ENCODE data around the gene PTGER2.
A peak's percentile ranks its signal among the peaks of the same experiment; 100 is the strongest.

The PTGER2 gene

DNA sequence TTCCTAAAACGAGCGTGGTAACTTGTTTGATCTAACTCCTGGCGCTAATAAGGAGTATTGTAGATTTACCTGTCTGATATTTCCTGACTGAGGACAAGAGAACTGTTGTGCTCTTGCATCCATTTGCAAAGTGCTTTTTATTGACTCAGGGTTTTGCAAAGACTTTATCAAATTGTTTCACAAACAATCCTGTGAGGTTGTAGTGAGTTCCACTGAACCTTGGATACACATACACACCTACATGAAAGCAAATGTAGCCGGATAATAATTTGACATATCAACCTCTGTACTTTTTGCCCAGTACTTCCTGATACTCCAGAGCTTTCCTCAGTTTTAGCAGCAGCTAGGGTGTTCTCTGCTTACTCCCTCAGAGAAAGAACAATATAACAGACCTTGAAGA is 6.7 kb upstream of the PTGER2 start:
- DNase-seq, result no peak

DNA sequence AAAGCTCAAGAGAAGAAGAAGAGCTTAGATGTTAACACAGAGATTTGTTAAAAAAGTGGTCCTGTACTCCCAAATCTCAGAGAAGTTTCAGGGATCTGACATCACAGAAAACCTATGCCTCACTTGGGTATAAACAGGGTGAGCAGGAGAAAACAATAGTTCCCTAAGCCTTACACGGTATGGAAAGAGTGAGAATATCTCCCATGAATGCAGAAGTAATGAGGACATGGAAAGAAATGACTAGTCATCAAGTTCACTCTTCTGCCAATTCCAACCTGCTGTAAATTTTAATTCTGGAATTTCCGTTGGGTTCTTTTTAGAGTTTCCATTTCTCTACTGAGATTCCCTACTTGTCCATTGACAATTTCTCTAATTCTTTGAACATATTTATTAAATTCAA is 6.2 kb upstream of the PTGER2 start:
- DNase-seq, result no peak

DNA sequence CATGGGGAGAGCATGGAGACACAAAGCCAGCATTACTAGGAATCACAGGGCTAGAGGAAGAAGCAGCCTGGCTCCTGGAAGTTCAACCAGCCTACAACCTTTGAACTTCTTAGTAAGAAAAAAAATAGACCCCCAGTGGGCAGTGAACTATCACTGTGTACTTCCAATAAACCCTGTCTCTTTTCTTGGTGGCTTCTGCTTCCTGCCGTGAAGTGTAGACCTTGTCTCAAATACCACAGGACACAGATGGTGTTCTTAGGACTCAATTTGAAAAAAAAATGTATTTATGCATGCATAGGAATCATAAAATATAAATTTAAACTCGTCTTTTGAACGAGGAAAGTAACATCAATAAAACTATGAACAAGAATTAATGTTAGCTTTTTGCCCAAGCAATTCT is 3.6 kb upstream of the PTGER2 start:
- DNase-seq, result no peak

DNA sequence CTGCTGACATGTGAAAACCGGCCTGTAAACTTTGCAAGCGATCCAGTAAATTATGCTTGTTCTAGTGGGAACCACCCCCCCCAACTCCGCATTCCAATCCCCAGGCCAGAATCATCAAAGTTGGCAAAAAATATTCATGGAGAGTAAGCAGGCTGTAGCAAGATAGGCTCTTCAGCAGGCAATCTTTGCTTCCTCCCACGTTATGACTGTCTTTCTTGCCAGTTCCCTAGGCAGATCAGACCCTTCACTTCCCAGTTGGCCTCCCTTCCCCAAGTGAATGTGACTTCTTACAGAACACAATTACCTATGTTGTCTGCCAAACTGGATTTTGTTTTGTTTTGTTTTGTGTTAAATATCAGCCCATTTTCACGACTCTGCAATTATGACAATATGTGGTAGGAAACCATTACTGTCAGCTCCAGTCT is 1.2 kb upstream of the PTGER2 start:
- DNase-seq, result no peak

DNA sequence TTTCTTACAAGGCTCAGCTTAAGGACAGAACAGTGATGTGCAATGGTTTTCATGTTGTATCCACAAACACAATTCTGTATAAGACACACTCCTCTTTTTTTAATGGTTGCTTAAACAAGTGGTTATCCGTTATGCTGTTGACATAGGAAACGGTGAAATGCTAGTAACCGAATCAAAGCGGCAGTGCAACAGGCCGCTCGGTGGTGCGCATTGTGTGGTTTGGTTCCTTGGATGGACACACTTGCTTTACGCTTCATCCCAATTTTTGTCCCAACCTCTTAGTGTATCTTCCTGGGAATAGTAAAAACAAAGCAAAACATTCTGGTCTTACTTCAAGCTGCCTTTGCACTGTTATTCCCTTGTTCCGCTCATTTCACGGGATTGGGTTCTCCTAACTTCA is 650 bp upstream of the PTGER2 start:
- DNase-seq, result no peak

DNA sequence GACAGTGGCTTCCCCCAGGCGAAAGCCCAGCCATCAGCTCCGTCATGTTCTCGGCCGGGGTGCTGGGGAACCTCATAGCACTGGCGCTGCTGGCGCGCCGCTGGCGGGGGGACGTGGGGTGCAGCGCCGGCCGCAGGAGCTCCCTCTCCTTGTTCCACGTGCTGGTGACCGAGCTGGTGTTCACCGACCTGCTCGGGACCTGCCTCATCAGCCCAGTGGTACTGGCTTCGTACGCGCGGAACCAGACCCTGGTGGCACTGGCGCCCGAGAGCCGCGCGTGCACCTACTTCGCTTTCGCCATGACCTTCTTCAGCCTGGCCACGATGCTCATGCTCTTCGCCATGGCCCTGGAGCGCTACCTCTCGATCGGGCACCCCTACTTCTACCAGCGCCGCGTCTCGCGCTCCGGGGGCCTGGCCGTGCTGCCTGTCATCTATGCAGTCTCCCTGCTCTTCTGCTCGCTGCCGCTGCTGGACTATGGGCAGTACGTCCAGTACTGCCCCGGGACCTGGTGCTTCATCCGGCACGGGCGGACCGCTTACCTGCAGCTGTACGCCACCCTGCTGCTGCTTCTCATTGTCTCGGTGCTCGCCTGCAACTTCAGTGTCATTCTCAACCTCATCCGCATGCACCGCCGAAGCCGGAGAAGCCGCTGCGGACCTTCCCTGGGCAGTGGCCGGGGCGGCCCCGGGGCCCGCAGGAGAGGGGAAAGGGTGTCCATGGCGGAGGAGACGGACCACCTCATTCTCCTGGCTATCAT is 663 bp downstream of the PTGER2 start:
- DNase-seq, result no peak

DNA sequence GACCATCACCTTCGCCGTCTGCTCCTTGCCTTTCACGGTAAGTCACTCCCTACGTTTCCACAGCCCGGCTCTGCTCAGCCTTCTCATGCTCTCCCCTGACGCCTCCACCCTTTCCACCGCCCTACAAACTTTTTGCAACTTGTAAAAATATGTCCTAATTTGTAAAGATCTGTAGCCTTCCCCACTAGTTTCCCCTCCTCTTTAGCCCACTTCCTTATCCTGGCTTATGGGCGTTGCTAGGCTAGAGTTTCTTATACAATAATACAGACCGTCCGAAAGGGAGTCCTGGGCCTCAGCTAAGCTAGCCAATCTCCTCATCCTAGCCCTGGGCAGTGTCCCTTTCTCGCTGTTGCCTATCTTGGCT is 1.2 kb downstream of the PTGER2 start:
- DNase-seq, result peak; percentile 39

DNA sequence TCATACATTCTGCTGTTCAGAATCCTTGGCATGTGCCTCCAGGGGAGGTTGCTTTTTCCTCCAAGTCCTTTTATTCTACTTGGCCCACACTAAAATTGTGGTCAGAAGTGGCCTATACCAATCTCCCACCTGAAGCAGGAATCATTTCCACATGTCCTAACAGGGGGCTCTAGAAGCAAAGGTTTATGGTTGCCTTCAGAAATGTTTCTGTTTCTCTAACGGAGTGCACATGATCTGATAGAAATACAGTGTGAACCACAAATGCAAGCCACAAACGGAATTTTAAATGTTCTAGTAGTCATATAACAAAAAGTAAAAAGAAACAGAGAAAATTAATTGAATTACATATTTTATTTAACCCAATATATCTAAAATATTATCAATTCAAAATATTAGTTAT is 4.0 kb downstream of the PTGER2 start:
- no peak for DNase-seq

DNA sequence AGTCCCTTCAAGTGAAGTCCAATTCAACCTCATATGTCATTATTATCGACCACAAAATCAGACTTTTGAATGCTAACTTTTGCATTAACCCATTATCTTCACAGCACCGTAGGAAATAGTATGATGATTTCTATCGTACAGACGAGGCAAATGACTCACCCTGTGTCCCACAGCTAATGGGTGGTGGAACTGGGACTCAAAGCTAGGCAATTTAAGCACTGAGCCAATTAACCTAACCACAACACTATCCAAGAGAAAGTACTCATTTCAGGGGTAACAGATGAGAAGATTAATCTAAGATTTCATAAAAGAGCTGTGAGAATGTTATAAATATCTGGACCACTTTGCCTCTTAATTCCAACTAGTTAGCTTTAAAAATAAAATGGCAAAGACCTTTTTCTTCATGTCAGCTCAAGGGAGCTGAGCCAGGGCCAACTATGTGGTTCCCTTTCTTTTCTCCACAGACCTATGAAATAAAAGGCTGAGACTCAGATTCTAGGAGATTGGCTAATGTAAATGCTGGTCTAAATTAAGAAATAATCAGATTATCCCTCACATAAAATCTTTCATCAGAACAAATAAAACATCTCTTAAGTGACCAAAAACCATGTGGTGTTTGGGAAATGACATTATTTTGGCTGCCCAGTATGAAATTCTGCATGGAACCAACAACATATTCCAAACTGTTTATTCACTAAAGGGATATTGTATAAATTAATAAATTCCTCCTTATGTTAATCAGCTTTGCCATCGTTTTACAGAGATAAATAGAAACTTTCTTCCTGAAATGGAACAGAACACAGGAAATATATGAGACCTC is 4.9 kb downstream of the PTGER2 start:
- no peak for DNase-seq

DNA sequence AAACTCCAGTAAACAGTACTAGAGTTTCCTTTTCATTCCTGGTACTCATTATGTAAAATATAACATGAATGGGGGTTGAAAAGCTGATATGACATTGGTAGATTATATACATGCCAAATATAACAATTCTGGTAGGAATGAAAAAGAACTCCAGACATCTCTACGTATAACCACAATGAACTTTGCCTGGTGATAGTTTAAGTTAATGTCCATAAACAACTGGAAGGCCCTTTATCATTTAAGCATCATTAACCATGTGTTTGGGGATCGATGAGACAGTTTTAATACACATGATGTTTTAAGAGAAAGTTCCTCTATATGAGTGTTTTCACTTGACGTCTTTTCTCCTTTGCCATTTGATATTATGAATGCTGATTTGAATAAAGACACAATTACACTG is 5.8 kb downstream of the PTGER2 start:
- no peak for DNase-seq

DNA sequence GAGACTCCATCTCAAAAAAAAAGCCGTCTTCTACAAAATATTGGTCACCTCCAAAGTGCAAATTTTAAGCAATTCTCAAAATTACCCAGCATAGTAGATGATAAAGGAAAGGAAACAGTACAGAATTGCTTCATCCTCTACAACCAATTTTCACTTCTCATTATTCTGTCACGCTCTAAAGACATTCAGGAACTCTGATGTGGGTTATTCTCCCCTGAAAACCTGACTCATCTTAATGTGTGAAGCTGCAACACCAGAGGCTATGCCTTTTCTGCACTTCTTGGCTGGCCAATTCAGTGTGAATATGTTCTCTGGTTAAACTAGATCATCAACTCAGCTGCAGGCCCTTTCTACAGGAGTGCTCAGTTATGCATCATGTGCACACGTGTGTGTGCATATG is 11.0 kb downstream of the PTGER2 start:
- DNase-seq, result no peak

DNA sequence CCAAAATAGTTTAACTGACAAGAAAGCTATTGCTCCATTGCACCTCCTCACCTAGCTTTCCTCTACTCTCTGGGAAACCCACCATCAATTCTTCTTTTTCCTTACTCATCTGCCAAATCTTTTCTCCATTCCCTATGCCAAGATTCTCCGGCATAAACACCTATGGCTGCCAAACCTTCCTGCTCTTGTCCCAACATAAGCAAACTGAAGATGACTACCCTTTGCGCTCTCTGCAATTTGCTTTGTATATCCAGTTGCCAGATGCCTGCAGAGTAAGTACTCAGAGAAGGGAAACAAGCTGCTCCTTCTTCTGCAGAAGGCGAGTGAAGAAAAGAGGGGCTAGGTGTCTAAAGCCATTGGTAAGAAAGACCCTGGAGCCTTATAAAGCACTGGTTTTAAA is 11.5 kb downstream of the PTGER2 start:
- no peak for DNase-seq

DNA sequence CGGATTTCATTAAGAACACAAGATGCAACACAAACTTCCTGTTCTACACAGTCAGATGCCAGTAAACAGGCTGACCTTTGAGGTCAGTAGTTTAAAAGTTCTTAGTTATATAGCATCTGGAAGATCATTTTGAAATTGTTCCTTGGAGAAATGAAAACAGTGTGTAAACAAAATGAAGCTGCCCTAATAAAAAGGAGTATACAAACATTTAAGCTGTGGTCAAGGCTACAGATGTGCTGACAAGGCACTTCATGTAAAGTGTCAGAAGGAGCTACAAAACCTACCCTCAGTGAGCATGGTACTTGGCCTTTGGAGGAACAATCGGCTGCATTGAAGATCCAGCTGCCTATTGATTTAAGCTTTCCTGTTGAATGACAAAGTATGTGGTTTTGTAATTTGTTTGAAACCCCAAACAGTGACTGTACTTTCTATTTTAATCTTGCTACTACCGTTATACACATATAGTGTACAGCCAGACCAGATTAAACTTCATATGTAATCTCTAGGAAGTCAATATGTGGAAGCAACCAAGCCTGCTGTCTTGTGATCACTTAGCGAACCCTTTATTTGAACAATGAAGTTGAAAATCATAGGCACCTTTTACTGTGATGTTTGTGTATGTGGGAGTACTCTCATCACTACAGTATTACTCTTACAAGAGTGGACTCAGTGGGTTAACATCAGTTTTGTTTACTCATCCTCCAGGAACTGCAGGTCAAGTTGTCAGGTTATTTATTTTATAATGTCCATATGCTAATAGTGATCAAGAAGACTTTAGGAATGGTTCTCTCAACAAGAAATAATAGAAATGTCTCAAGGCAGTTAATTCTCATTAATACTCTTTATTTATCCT is 13.5 kb downstream of the PTGER2 start:
- no peak for DNase-seq

DNA sequence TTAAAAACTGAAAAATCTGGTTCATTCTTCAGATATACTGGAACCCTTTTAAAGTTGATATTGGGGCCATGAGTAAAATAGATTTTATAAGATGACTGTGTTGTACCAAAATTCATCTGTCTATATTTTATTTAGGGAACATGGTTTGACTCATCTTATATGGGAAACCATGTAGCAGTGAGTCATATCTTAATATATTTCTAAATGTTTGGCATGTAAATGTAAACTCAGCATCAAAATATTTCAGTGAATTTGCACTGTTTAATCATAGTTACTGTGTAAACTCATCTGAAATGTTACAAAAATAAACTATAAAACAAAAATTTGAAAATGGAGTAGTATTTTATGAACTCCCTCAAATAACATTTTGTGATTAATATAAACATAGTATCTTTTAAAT is 14.2 kb downstream of the PTGER2 start:
- DNase-seq, result no peak

DNA sequence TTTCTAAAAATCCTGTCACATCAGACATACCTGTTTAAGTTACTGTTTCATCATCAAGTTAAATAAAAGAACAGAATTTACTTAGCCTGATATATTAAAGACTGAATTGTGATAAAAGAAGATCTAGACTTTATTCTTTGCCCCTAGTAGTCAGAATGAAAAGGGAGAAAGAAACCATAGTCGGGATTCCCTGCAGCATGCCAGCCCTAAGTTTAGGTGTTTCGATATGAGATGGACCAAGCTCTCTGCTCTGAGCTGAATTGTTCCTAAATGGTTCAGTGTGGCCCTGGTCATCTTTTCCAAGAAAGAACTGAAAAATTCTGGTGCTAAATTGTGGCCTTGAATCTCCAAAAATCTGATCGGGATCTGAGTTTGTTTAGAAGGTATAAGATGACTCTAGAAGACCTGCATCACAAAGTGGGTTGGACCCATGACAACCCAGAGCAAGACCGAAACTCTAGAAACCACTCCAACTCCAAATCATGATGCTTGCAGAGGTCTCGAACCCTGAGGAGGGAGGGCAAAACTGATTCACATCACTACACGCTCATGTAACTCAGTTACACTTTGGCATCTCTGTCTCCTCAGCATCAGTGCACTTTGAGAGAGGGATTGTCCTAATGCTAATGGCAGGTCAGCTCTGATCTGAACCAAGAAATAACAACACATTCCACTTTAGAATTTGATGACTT is 15.7 kb downstream of the PTGER2 start:
- DNase-seq, result no peak

DNA sequence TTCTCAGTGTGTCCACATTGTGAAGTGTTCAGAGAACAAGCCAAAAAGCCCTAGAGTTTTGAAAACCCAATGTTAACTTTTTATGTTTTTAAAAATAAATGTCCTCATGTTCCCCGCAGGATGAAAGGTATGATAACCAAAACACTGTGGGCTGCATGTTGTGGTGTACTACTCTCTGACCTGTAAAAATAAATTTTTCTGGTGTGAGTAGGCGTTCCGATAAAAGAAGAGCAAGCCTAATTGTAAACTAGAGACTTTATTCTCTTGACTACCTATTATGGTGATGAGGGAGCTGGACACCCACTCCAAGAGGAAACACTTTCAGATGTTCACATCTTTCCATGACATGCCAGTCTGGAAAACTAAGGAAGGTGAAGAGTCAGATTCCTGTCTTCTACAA is 18.2 kb downstream of the PTGER2 start:
- DNase-seq, result no peak

DNA sequence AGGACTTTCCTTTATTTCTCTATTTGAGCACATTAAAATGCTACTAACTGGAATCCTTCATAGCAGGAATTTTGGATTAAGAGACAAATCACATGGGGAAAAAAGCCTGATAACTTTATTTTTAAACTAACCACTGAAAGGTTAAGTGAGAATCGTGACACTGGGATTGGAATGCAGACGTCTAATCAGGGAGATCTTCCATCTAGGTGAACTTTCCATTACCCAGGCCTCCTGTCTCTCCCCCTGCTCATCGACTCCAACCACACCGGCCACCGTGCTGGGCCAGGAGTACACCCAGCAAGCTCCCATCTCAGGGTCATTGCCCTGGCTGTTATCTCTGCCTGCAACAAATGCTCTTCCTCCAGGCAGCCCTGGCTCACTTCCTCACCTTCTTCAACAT is 19.0 kb downstream of the PTGER2 start:
- no peak for DNase-seq

DNA sequence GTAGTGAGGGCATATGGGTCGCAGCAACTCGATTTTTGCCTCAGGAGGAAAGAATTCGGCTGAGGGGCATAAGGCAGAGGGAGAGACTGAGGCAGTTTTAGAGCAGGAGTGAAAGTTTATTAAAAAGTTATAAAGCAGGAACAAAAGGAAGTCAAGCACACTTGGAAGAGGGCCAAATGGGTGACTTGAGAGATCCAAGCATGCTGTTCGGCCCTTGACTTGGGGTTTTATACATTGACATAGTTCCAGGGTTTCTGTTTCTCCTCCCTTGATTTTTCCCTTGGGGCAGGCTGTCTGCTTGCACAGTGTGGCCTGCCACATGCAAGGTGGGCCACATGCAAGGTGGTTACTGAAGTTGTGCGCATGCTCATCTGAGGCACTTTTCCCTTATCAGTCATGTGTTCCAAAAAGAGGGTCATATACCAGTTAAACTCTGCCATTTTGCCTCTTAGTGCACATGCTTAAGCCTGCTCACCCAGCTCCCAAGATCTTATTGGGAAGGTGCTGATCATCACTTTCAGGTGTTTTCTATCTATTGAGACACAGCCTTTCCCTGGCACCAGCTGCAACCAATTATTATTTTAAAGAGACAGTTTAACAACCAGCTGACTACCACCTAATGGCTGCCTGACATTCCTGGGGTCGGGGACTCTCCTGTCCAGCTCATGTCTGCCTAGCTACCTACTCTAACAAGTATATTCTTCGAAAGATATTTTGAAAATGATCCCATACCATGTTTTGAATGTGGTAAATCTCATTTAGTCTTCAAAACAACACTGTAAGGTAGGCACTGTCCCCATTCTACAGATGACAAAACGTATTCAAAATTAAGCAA is 19.9 kb downstream of the PTGER2 start:
- DNase-seq, result no peak

DNA sequence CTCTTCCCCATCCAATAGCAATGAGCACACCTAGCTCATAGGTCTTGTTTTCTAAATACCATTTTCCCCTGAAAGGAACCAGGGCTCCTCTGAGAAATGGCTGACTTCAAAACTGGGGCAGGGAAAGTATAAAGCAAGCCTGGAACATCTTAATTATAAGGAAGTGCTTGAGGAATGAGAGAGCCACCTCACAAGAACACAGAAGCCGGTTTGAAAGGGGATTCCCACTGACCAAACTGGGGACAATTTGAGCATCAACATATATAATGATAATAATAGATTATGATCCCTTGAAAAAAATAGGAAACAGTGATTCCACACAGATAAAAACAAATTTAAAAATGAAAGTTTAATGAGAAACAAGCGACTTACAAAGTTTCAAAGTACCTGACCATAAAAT is 22.1 kb downstream of the PTGER2 start:
- no peak for DNase-seq

DNA sequence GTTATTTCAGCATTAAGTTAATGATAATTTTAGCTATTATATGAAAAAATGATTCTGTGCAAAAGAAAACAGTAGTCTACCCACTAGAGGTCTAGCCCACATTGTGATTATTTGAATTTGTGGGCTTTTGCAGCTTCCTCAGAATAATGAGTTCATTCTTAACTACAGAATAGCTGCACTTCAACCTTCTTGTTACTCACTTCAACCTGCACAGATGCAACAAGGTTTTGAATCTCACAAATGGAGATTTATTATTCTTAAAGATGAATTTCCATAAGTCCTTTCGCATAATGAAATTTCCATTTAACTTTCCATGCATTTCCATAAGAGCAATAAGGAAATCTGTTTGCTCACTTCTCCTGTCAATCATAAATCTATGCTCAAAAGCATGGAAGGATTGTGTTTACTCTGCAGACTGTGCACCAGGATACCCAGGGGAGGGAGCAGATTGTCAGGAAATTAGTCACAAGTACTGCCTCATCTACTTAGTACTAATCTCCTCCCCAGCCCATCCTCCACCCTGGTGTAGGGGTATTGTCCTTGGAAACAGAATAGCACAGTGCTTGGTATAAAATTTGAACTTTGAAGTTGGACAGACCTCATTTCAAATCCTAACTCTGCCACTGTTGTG is 24.1 kb downstream of the PTGER2 start:
- no peak for DNase-seq

DNA sequence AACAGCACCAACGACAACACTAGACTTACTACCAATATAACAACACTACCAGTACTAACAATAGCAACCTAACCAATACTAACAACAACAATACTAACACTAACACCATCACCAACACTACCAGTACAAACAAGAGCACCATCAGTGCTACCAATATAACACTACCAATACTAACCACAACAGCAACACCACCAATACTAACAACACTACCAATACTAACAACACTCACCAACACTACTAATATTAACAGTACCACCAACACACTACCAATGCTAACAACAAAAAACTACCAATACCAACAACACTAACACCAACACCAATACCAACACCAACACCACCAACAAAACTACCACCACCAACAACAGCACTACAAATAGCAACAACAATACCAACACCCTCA is 25.1 kb downstream of the PTGER2 start:
- no peak for DNase-seq
